Tibial nerve (tissue), 4 donors: ENCODE measurements around the gene PRDM1.

ENCODE experiments used
- CTCF ChIP-seq, 5 experiments: fragments of 200-600 bp in 3 of 5; fragments of 450-650 bp in 2 of 5; sonication (generic) in 3 of 5; IDR thresholded peaks; one replicate each; pipeline ENCODE4 v1.5.1; 2016 to 2019; ENCODE audit warnings: antibody characterized with exemption in 5 of 5, mild to moderate bottlenecking in 3 of 5, moderate library complexity in 2 of 5
- EP300 ChIP-seq, 2 donors: sonication (generic); formaldehyde crosslinking; IDR thresholded peaks; one replicate each; pipeline ENCODE4 v1.6.1; 2017; ENCODE audit warnings: antibody characterized with exemption in 2 of 2, mild to moderate bottlenecking in 1 of 2
- POLR2A ChIP-seq, 2 donors: fragments of 450-650 bp; IDR thresholded peaks; one replicate each; pipeline ENCODE4 v1.6.1; 2017; ENCODE audit warnings: antibody characterized with exemption in 2 of 2, mild to moderate bottlenecking in 2 of 2, moderate library complexity in 2 of 2

GRCh38 chr6:106092279-106092678 lies 6.1 kb downstream of the PRDM1 start:
- TF ChIP-seq CTCF (IDR thresholded peaks at IDR 0.05): no peak
- no peak for TF ChIP-seq POLR2A (IDR thresholded peaks at IDR 0.05)
- TF ChIP-seq EP300 (IDR thresholded peaks at IDR 0.05): no peak
